H1 (cell line): ENCODE data around the gene TRIM6. TPM values are rescaled to one million over a fixed set of nuclear protein-coding genes. Genes with fewer than 3 reads are reported as not detected.

ENCODE experiments used
- CTCF ChIA-PET: fragments of 300-600 bp; sonication (Branson Sonifier 250); formaldehyde crosslinking; loops from one replicate; lab custom pipeline; 2021; ENCODE audit not compliant: partially characterized antibody; lab: Charles Lee
- POLR2A ChIA-PET: fragments of 300-600 bp; sonication (Branson Sonifier 250); formaldehyde crosslinking; loops from one replicate; lab custom pipeline; 2021; ENCODE audit warnings: inconsistent platforms; ENCODE audit not compliant: partially characterized antibody; lab: Charles Lee
- DNase-seq, 2 experiments: peaks; one replicate each; pipeline versions ENCODE4 v3.0.0 to v3.0.0-alpha.2; 2010 to 2022; ENCODE audit warnings: low spot score in 2 of 2, low read depth in 1 of 2, mixed read lengths in 1 of 2
- FAIRE-seq: peaks from 2 replicates; lab custom pipeline; 2011; peaks lifted over from hg19 to GRCh38; lab: Jason Lieb, UNC
- H2AFZ ChIP-seq: 2 replicates; pipeline ENCODE4 v1.8.1; 2012; ENCODE audit warnings: low read length, inconsistent platforms
- H2AK5ac ChIP-seq: 2 replicates; pipeline ENCODE4 v1.6.1; 2013; ENCODE audit warnings: low read depth, low read length
- H2BK120ac ChIP-seq: replicated peaks from 2 replicates; pipeline ENCODE3; 2013; ENCODE audit warnings: low read depth, low read length, inconsistent platforms
- H2BK12ac ChIP-seq: 2 replicates; pipeline ENCODE4 v1.6.1; 2013; ENCODE audit warnings: low read depth, low read length
- H2BK15ac ChIP-seq: 2 replicates; pipeline ENCODE4 v1.6.1; 2013; ENCODE audit warnings: low read length
- H2BK20ac ChIP-seq: 2 replicates; pipeline ENCODE4 v1.6.1; 2013; ENCODE audit warnings: low read length
- H2BK5ac ChIP-seq: 2 replicates; pipeline ENCODE4 v1.6.1; 2013; ENCODE audit warnings: low read depth, low read length
- H3K14ac ChIP-seq: 2 replicates; pipeline ENCODE4 v1.6.1; 2013; ENCODE audit warnings: inconsistent platforms; ENCODE audit not compliant: insufficient read length
- H3K18ac ChIP-seq: 2 replicates; pipeline ENCODE4 v1.6.1; 2013; ENCODE audit warnings: low read length; ENCODE audit errors: extremely low read depth
- H3K23ac ChIP-seq: 2 replicates; pipeline ENCODE4 v1.6.1; 2013; ENCODE audit warnings: inconsistent platforms; ENCODE audit not compliant: insufficient read length
- H3K23me2 ChIP-seq: 2 replicates; pipeline ENCODE4 v1.6.1; 2013; ENCODE audit warnings: low read depth, low read length
- H3K27ac ChIP-seq: 2 replicates; pipeline ENCODE4 v1.6.1; 2011; ENCODE audit warnings: low read depth, low read length, inconsistent platforms
- H3K27me3 ChIP-seq, 4 experiments: replicated peaks in 1 of 4; 1 replicate in 1 of 4; 2 replicates in 3 of 4; pipeline versions ENCODE4 v1.6.1 to v1.8.1; 2011 to 2013; ENCODE audit warnings: low read length in 3 of 4, mild to moderate bottlenecking in 3 of 4, inconsistent platforms in 2 of 4, mixed read lengths in 2 of 4, moderate library complexity in 1 of 4; ENCODE audit not compliant: control insufficient read depth in 3 of 4, insufficient read depth in 3 of 4; ENCODE audit errors: extremely low read depth in 1 of 4
- H3K36me3 ChIP-seq, 4 experiments: 2 replicates each; pipeline versions ENCODE4 v1.6.1 to v1.8.1; 2011 to 2013; ENCODE audit warnings: mild to moderate bottlenecking in 4 of 4, low read length in 3 of 4, moderate library complexity in 2 of 4, control low read depth in 1 of 4, inconsistent platforms in 1 of 4; ENCODE audit not compliant: insufficient read depth in 4 of 4, control insufficient read depth in 2 of 4
- H3K4ac ChIP-seq: replicated peaks from 2 replicates; pipeline ENCODE3; 2013; ENCODE audit warnings: low read length, low read depth, mixed read lengths, inconsistent platforms; ENCODE audit not compliant: insufficient read length
- H3K4me1 ChIP-seq, 4 experiments: replicated peaks in 1 of 4; 1 replicate in 1 of 4; 2 replicates in 3 of 4; pipeline versions ENCODE4 v1.6.1 to v1.8.1; 2011 to 2013; ENCODE audit warnings: low read length in 3 of 4, inconsistent platforms in 2 of 4, mixed read lengths in 1 of 4; ENCODE audit not compliant: insufficient read depth in 4 of 4, control insufficient read depth in 3 of 4
- H3K4me2 ChIP-seq, 2 experiments: 2 replicates each; pipeline versions ENCODE4 v1.6.1 to v1.8.1; 2011 to 2013; ENCODE audit warnings: low read depth in 2 of 2, low read length in 2 of 2, control low read depth in 1 of 2, inconsistent platforms in 1 of 2, mild to moderate bottlenecking in 1 of 2; ENCODE audit not compliant: insufficient read depth in 1 of 2
- H3K4me3 ChIP-seq, 4 experiments: fragments of 200-600, 300-600 bp in 1 of 4; sonication (generic), shearing (Covaris generic), sonication (Bioruptor Twin) in 1 of 4; 2 replicates each; pipeline versions ENCODE4 v1.5.1 to v1.8.1; 2011 to 2016; ENCODE audit warnings: low read length in 4 of 4, low read depth in 3 of 4, control low read depth in 2 of 4, inconsistent platforms in 2 of 4, mild to moderate bottlenecking in 2 of 4, mixed read lengths in 1 of 4, moderate library complexity in 1 of 4; ENCODE audit not compliant: insufficient read depth in 2 of 4; ENCODE audit errors: extremely low read depth in 1 of 4
- H3K56ac ChIP-seq: replicated peaks from 2 replicates; pipeline ENCODE3; 2013; ENCODE audit warnings: low read depth, mild to moderate bottlenecking, mixed read lengths, low read length, inconsistent platforms; ENCODE audit not compliant: insufficient read length
- H3K79me1 ChIP-seq: 2 replicates; pipeline ENCODE4 v1.6.1; 2013; ENCODE audit warnings: low read depth, low read length, control low read depth
- H3K79me2 ChIP-seq, 2 experiments: 2 replicates each; pipeline versions ENCODE4 v1.6.1 to v1.8.1; 2012 to 2013; ENCODE audit warnings: low read length in 2 of 2, mild to moderate bottlenecking in 2 of 2, inconsistent platforms in 1 of 2; ENCODE audit not compliant: insufficient read depth in 2 of 2, control insufficient read depth in 1 of 2
- H3K9ac ChIP-seq, 4 experiments: replicated peaks in 1 of 4; 1 replicate in 1 of 4; 2 replicates in 3 of 4; pipeline versions ENCODE4 v1.6.1 to v1.8.1; 2011 to 2013; ENCODE audit warnings: low read depth in 3 of 4, low read length in 3 of 4, control low read depth in 2 of 4, mild to moderate bottlenecking in 2 of 4, moderate library complexity in 2 of 4, inconsistent platforms in 1 of 4; ENCODE audit errors: extremely low read depth in 1 of 4
- H3K9me3 ChIP-seq, 2 experiments: 2 replicates each; pipeline versions ENCODE4 v1.6.1 to v1.8.1; 2012 to 2013; ENCODE audit warnings: mild to moderate bottlenecking in 2 of 2, moderate library complexity in 2 of 2, control low read depth in 1 of 2, inconsistent platforms in 1 of 2, low read depth in 1 of 2, low read length in 1 of 2, mixed read lengths in 1 of 2; ENCODE audit not compliant: insufficient read depth in 2 of 2
- H4K20me1 ChIP-seq, 2 experiments: replicated peaks in 1 of 2; 2 replicates each; pipeline versions ENCODE3 to v1.8.1; 2011 to 2013; ENCODE audit warnings: inconsistent platforms in 2 of 2, low read length in 2 of 2, mild to moderate bottlenecking in 1 of 2; ENCODE audit not compliant: insufficient read depth in 2 of 2, control insufficient read depth in 1 of 2
- H4K5ac ChIP-seq: 2 replicates; pipeline ENCODE4 v1.6.1; 2013; ENCODE audit warnings: low read length, low read depth, mixed read lengths, inconsistent platforms; ENCODE audit not compliant: insufficient read length
- H4K8ac ChIP-seq: 2 replicates; pipeline ENCODE4 v1.8.0; 2013; ENCODE audit warnings: mild to moderate bottlenecking, moderate library complexity, low read length, inconsistent platforms; ENCODE audit not compliant: insufficient read depth; ENCODE audit errors: extremely low read depth
- H4K91ac ChIP-seq: replicated peaks from 2 replicates; pipeline ENCODE3; 2013; ENCODE audit warnings: low read length, mixed read lengths, inconsistent platforms; ENCODE audit not compliant: insufficient read length
- CTBP2 ChIP-seq: IDR thresholded peaks from 2 replicates; pipeline ENCODE4 v1.7.0; 2011; ENCODE audit warnings: borderline replicate concordance, mild to moderate bottlenecking, moderate library complexity, mixed read lengths, low read length; ENCODE audit not compliant: insufficient read depth, insufficient read length
- SP2 ChIP-seq: IDR thresholded peaks from 2 replicates; pipeline ENCODE4 v1.6.1; 2012; ENCODE audit warnings: mild to moderate bottlenecking, low read length, inconsistent platforms
- WGBS, 2 experiments: shearing (Covaris generic) in 1 of 2; methylation state at CpG; one replicate each; pipeline versions ENCODE4 v1.1.6 to v1.1.7; 2013 to 2015; ENCODE audit warnings: low lambda C conversion rate in 2 of 2, mixed read lengths in 2 of 2, inconsistent platforms in 1 of 2, low coverage in 1 of 2, missing lambda C conversion rate in 1 of 2; ENCODE audit not compliant: insufficient replicate concordance in 2 of 2, insufficient coverage in 1 of 2, insufficient read length in 1 of 2; ENCODE audit errors: extremely low coverage in 1 of 2, missing lambda C conversion rate in 1 of 2; 5-methylcytosine and 5-hydroxymethylcytosine counted together
- polyA plus RNA-seq, 7 experiments: library from polyadenylated mRNA; depleted of rRNA in 3 of 7; stranded (reverse) in 5 of 7; unstranded in 2 of 7; fragments of >200 nt in 5 of 7; fragments of 200-250 nt in 2 of 7; gene quantifications; 1 replicate in 5 of 7; 2 replicates in 1 of 7; 4 replicates in 1 of 7; pipeline versions ENCODE4 v1.2.1 to v1.2.3, GENCODE V29; 2011 to 2013; ENCODE audit warnings: missing spikeins in 2 of 7, mixed read lengths in 2 of 7
- total RNA-seq: library from RNA; stranded (reverse); fragmentation: NEBNext Ultra II Directional; extraction: Animal tissue kit (Norgen Biotek cat#: 25700); gene quantifications from 2 replicates; pipeline ENCODE4 v1.2.1, GENCODE V29; 2021

Gene TRIM6
- total and polyA plus RNA-seq, 2 of the 8 experiments (the other 6 are each of a cell fraction or from before 2014, with no cell fraction given): 21.6 to 23.3 TPM

- Histone ChIP-seq H3K27ac (no peak overlapping the region), H2AK5ac (no peak overlapping the region), H3K4me3 (no peak overlapping the region), H2BK20ac (no peak overlapping the region), H2BK5ac (no peak overlapping the region), H3K18ac (no peak overlapping the region), H3K23ac (no peak overlapping the region), H3K9ac (no peak overlapping the region), H2BK15ac (no peak overlapping the region), H3K4ac (no peak overlapping the region), H2BK12ac (no peak overlapping the region), H3K56ac (no peak overlapping the region), H3K14ac (no peak overlapping the region), H3K79me1 (no peaks in the 10 kb centered on the region), H2AFZ (no peak overlapping the region), H3K4me1 (peaks cover 0 to 14% (median 4%) of the 10 kb centered on the region in 4 experiments; a peak in 5 of 7 replicates), H2BK120ac (no peak overlapping the region), H4K5ac (no peak overlapping the region), H4K8ac (no peak overlapping the region), H4K20me1 (peaks cover 0 to 2% of the 10 kb centered on the region in 2 experiments), H3K4me2 (no peak overlapping the region), H3K36me3 (no peaks in the 10 kb centered on the region), H3K79me2 (peaks cover 0 to 5% of the 10 kb centered on the region in 2 experiments; a peak in 1 of 4 replicates), H4K91ac (no peak overlapping the region), H3K23me2 (peaks cover 8% of the 10 kb centered on the region; the same call in 1 of the 2 replicates), H3K27me3 (no peaks in the 10 kb centered on the region; a peak in 1 of 7 replicates), H3K9me3 (peaks cover 0 to 8% of the 10 kb centered on the region in 2 experiments; a peak in 1 of 4 replicates)
- ChIA-PET POLR2A (no interaction called here), CTCF (no interaction called here)
- FAIRE-seq: no peak
- no peak for DNase-seq
- 79% methylated on average over 1 of the region's 1 CpG; no CpG with 5 or more reads in 1 of the 2 experiments for WGBS, 2 experiments
- TF ChIP-seq CTBP2 (no peak), SP2 (no peak)
Measured at GRCh38 chr11:5593146-5593545, 3.3 kb upstream of the TRIM6 start.
